K562 (cell line): ENCODE results near the gene SMG9. TPM values are rescaled to one million over a fixed set of nuclear protein-coding genes. Genes with fewer than 3 reads are reported as not detected.

Source experiments
- CEBPG ChIP-seq, 3 experiments: fragments of 200-800 bp in 1 of 3; sonication (Bioruptor generic) in 1 of 3; sonication (generic) in 1 of 3; formaldehyde crosslinking in 1 of 3; IDR thresholded peaks in 2 of 3; conservative IDR thresholded peaks in 1 of 3; 2 replicates each; pipeline versions ENCODE4 v1.6.1 to v1.8.0; 2016 to 2022; ENCODE audit warnings: missing compliant biosample characterization in 2 of 3, missing genetic modification characterization in 2 of 3, mild to moderate bottlenecking in 1 of 3, missing genetic modification reagents in 1 of 3
- EZH2 ChIP-seq: IDR thresholded peaks from 2 replicates; pipeline ENCODE4 v1.6.1; 2012; ENCODE audit warnings: low read depth, mild to moderate bottlenecking, inconsistent platforms, low read length, borderline replicate concordance
- HLTF ChIP-seq: fragments of 450-650 bp; IDR thresholded peaks from 2 replicates; pipeline ENCODE4 v1.6.1; 2016
- MCM2 ChIP-seq: fragments of 450-650 bp; IDR thresholded peaks from 2 replicates; pipeline ENCODE4 v1.6.1; 2017; ENCODE audit warnings: low read depth, mild to moderate bottlenecking
- MEF2A ChIP-seq: IDR thresholded peaks from 2 replicates; pipeline ENCODE4 v1.6.1; 2011; ENCODE audit warnings: low read depth, mild to moderate bottlenecking, low read length, moderate library complexity; ENCODE audit not compliant: control insufficient read depth
- NUFIP1 ChIP-seq: fragments of 450-650 bp; IDR thresholded peaks from 2 replicates; pipeline ENCODE4 v1.6.1; 2018; ENCODE audit not compliant: partially characterized antibody
- POU5F1 ChIP-seq: fragments of 150-350 bp; IDR thresholded peaks from 2 replicates; pipeline ENCODE4 v1.6.1; 2014; ENCODE audit warnings: borderline replicate concordance, low read length, low read depth, mild to moderate bottlenecking; ENCODE audit not compliant: partially characterized antibody
- PRPF4 ChIP-seq: fragments of 200-400 bp; formaldehyde crosslinking; IDR thresholded peaks from one replicate; pipeline ENCODE4 v1.6.1; 2017; ENCODE audit warnings: low read length, low read depth, mild to moderate bottlenecking; ENCODE audit not compliant: insufficient read depth, poor library complexity, severe bottlenecking
- SMARCB1 ChIP-seq: IDR thresholded peaks from 2 replicates; pipeline ENCODE4 v1.6.1; 2011; ENCODE audit warnings: improper control_type of control experiment, low read depth; ENCODE audit not compliant: insufficient read length
- SPI1 ChIP-seq: IDR thresholded peaks from 2 replicates; pipeline ENCODE4 v1.6.1; 2011; ENCODE audit warnings: low read depth, low read length, control low read depth, borderline replicate concordance
- TAF7 ChIP-seq: fragments of 450-650 bp; IDR thresholded peaks from 2 replicates; pipeline ENCODE4 v1.6.1; 2016; ENCODE audit warnings: missing genetic modification characterization, missing compliant biosample characterization
- TGIF2 ChIP-seq: sonication (generic); formaldehyde crosslinking; IDR thresholded peaks from 2 replicates; pipeline ENCODE4 v1.8.1; 2022; ENCODE audit warnings: mild to moderate bottlenecking, missing genetic modification reagents, moderate library complexity
- ZNF436 ChIP-seq: fragments of 250-450, 450-650 bp; sonication (Bioruptor Pico); formaldehyde crosslinking; IDR thresholded peaks from 2 replicates; pipeline ENCODE4 v1.7.0; 2020; ENCODE audit warnings: mild to moderate bottlenecking
- ZNF445 ChIP-seq: fragments of 250-450 bp; sonication (Bioruptor Pico); IDR thresholded peaks from 2 replicates; pipeline ENCODE4 v1.4.0; 2020; ENCODE audit warnings: low read depth, mild to moderate bottlenecking, moderate library complexity
- polyA plus RNA-seq, 8 experiments: library from polyadenylated mRNA; depleted of rRNA in 4 of 8; stranded (reverse) in 5 of 8; unstranded in 3 of 8; fragments of >200 nt; fragmentation: Nextera tagmentation in 2 of 8; fragmentation: Illumina TruSeq in 1 of 8; extraction: Ambion mirVana in 2 of 8; extraction: Trizol in 1 of 8; gene quantifications; 2 replicates each; pipeline versions ENCODE4 v1.2.1 to v1.2.3, GENCODE V29; 2011 to 2014; ENCODE audit warnings: inconsistent platforms in 1 of 8, missing spikeins in 1 of 8
- total RNA-seq, 7 experiments: library from RNA; depleted of rRNA in 6 of 7; stranded (reverse); fragments of >200 nt in 6 of 7; fragmentation: Illumina TruSeq in 2 of 7; extraction: Trizol in 2 of 7; gene quantifications; 2 replicates each; pipeline versions ENCODE4 v1.2.1 to v1.2.3, GENCODE V29; 2011 to 2021; ENCODE audit warnings: low replicate concordance in 1 of 7
- TF ChIP-seq, protein P1 (sequence below), 2 experiments: fragments of 450-650 bp in 1 of 2; IDR thresholded peaks; 2 replicates each; pipeline ENCODE4 v1.6.1; 2011 to 2017; ENCODE audit warnings: low read depth in 2 of 2, antibody characterized with exemption in 1 of 2, borderline replicate concordance in 1 of 2, low read length in 1 of 2, mild to moderate bottlenecking in 1 of 2, mixed read lengths in 1 of 2; ENCODE audit not compliant: control insufficient read depth in 1 of 2
- TF ChIP-seq, protein P2 (sequence below): fragments of 250-450 bp; sonication (Bioruptor Pico); IDR thresholded peaks from 2 replicates; pipeline ENCODE4 v1.5.0; 2021
- TF ChIP-seq, protein P3 (sequence below), 2 experiments: fragments of 450-650 bp; IDR thresholded peaks; 2 replicates each; pipeline ENCODE4 v1.6.1; 2016
- TF ChIP-seq, protein P4 (sequence below): fragments of 450-650 bp; formaldehyde crosslinking; IDR thresholded peaks from 2 replicates; pipeline ENCODE4 v1.4.0; 2020; ENCODE audit warnings: mild to moderate bottlenecking, moderate library complexity
- TF ChIP-seq, protein P5 (sequence below): sonication (generic); IDR thresholded peaks from 2 replicates; pipeline ENCODE4 v1.6.1; 2016

SMG9 gene
- total and polyA plus RNA-seq, 9 of the 15 experiments (the other 6 are each of a cell fraction or from before 2014, with no cell fraction given) = 1.7 to 79.7 (median 40.2) TPM

DNA sequence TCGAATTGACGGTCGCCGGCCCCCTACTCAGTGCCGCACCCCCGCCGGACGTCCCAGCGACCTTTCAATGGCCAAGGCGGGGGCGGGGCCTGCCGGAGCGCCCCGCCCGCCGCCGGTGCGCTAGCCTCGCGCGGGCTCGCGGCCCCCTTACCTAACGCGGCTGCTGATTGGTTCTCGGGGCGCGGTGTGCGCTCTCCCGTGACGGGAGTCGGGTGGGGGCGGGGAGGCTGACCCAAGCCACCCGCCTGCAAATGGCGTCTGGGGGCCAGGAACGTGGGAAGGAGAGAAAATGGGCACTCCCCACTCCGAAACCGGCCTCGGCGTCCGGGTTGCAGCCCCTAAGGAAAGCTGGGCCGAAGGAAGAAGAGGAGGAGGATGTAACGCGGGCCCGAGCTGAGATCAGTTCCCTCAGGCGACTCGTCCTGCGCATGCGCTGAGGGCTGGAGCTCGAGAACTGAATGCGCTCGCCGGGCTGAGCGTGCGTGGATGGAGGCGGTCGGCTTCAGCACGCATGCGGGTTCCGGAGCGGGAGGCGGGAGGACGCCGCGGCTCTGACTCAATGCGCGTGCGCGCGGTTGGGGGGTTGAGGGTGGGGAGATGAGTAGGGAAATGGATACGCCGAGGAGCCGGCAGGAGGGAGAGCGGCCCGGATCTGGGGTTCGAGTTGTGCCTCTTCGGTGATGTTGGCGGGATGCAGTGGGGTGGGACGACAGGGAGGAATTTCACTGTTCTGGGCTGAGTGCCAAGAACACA, at the start of gene SMG9 (continued):
- TF ChIP-seq SPI1 = peak; percentile 25; the same call in 1 of the 2 replicates
- TF ChIP-seq NUFIP1 = no peak
- TF ChIP-seq CEBPG (CRISPR knock-in tag; IDR thresholded peaks at IDR 0.05) = no peak
- no peak for TF ChIP-seq CEBPG (tag; conservative IDR thresholded peaks at IDR 0.05 in 1 of 2, IDR thresholded peaks at IDR 0.05 in 1 of 2)
- TF ChIP-seq MEF2A = no peak
- no peak for TF ChIP-seq SMARCB1
- TF ChIP-seq TAF7 (tag) = peak; percentile 79
- TF ChIP-seq, protein P1, sequence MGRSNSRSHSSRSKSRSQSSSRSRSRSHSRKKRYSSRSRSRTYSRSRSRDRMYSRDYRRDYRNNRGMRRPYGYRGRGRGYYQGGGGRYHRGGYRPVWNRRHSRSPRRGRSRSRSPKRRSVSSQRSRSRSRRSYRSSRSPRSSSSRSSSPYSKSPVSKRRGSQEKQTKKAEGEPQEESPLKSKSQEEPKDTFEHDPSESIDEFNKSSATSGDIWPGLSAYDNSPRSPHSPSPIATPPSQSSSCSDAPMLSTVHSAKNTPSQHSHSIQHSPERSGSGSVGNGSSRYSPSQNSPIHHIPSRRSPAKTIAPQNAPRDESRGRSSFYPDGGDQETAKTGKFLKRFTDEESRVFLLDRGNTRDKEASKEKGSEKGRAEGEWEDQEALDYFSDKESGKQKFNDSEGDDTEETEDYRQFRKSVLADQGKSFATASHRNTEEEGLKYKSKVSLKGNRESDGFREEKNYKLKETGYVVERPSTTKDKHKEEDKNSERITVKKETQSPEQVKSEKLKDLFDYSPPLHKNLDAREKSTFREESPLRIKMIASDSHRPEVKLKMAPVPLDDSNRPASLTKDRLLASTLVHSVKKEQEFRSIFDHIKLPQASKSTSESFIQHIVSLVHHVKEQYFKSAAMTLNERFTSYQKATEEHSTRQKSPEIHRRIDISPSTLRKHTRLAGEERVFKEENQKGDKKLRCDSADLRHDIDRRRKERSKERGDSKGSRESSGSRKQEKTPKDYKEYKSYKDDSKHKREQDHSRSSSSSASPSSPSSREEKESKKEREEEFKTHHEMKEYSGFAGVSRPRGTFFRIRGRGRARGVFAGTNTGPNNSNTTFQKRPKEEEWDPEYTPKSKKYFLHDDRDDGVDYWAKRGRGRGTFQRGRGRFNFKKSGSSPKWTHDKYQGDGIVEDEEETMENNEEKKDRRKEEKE (IDR thresholded peaks at IDR 0.05; ENCODE audit: borderline replicate concordance in 1 of 2, control insufficient read depth in 1 of 2, low read depth in 2 of 2, low read length in 1 of 2) = no peak
- TF ChIP-seq MCM2 = no peak
- no peak for TF ChIP-seq ZNF436 (CRISPR knock-in tag)
- TF ChIP-seq, protein P2, sequence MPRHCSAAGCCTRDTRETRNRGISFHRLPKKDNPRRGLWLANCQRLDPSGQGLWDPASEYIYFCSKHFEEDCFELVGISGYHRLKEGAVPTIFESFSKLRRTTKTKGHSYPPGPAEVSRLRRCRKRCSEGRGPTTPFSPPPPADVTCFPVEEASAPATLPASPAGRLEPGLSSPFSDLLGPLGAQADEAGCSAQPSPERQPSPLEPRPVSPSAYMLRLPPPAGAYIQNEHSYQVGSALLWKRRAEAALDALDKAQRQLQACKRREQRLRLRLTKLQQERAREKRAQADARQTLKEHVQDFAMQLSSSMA (CRISPR knock-in tag) = no peak
- TF ChIP-seq PRPF4 = peak; percentile 59
- no peak for TF ChIP-seq TGIF2 (CRISPR knock-in tag)
- TF ChIP-seq, protein P3, sequence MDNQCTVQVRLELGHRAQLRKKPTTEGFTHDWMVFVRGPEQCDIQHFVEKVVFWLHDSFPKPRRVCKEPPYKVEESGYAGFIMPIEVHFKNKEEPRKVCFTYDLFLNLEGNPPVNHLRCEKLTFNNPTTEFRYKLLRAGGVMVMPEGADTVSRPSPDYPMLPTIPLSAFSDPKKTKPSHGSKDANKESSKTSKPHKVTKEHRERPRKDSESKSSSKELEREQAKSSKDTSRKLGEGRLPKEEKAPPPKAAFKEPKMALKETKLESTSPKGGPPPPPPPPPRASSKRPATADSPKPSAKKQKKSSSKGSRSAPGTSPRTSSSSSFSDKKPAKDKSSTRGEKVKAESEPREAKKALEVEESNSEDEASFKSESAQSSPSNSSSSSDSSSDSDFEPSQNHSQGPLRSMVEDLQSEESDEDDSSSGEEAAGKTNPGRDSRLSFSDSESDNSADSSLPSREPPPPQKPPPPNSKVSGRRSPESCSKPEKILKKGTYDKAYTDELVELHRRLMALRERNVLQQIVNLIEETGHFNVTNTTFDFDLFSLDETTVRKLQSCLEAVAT (IDR thresholded peaks at IDR 0.05) = peak in 1 of 2 experiments; percentile 69; a peak in 1 of 4 replicates
- TF ChIP-seq HLTF = no peak
- TF ChIP-seq, protein P4, sequence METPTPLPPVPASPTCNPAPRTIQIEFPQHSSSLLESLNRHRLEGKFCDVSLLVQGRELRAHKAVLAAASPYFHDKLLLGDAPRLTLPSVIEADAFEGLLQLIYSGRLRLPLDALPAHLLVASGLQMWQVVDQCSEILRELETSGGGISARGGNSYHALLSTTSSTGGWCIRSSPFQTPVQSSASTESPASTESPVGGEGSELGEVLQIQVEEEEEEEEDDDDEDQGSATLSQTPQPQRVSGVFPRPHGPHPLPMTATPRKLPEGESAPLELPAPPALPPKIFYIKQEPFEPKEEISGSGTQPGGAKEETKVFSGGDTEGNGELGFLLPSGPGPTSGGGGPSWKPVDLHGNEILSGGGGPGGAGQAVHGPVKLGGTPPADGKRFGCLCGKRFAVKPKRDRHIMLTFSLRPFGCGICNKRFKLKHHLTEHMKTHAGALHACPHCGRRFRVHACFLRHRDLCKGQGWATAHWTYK = no peak
- TF ChIP-seq EZH2 = no peak
- TF ChIP-seq, protein P5, sequence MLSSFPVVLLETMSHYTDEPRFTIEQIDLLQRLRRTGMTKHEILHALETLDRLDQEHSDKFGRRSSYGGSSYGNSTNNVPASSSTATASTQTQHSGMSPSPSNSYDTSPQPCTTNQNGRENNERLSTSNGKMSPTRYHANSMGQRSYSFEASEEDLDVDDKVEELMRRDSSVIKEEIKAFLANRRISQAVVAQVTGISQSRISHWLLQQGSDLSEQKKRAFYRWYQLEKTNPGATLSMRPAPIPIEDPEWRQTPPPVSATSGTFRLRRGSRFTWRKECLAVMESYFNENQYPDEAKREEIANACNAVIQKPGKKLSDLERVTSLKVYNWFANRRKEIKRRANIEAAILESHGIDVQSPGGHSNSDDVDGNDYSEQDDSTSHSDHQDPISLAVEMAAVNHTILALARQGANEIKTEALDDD = no peak
- no peak for TF ChIP-seq ZNF445 (CRISPR knock-in tag)
- peak; percentile 67 for TF ChIP-seq POU5F1
